GM21447 (cell line): Measurements from ENCODE around the gene PLCB4.

Experiments
- ATAC-seq: cut with Tn5 transposase; IDR thresholded peaks from one replicate; pipeline ENCODE4 v1.9.1; 2021; ENCODE audit not compliant: unreplicated experiment

PLCB4 gene

DNA sequence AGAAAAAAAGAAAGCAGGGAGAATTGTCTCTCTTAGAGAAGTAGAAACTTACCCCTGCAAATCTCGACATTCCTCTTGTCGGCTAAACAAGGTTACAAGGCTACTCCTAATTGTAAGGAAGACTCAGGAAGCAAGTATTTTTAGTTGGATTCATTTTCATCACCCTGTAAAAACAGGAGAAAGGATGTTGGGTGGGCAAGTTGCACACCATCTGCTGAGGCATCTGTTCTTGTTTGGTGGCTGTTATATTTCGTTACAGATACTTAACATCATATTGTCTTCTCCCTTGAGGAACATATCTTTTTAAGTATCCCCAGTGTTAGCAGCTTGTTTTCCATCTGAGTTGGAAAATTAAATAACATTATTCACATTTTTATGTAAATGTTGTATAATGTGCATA lies 187.5 kb downstream of the PLCB4 start:
- no peak for ATAC-seq

DNA sequence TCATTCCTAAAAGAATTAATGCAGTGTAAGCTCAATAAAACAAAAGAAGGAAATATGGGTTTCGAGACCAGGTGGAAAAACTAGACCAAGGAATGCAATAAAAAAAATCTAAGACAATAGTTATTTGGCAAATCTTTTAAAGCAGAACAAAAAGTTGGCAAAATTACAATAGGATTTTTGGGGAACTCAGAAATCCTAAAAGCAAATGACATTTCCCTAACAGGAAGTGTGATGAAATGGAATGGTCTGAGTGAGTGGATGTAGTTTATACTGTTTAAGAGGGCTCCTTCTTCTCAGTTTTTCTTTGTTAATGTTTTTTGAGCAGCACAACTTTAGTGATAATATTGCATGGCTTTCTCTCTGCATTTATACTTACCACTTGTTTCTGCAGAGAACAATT lies 190.0 kb downstream of the PLCB4 start:
- no peak for ATAC-seq

- no peak for ATAC-seq
These were observed 191.1 kb downstream of the PLCB4 start for GRCh38 chr20:9260027-9260426.

GRCh38 chr20:9261781-9262180 lies 192.9 kb downstream of the PLCB4 start:
- ATAC-seq = no peak

GRCh38 chr20:9262653-9263194 lies 193.8 kb downstream of the PLCB4 start:
- no peak for ATAC-seq

- no peak for ATAC-seq
These were observed 200.5 kb downstream of the PLCB4 start for GRCh38 chr20:9269280-9269971.

DNA sequence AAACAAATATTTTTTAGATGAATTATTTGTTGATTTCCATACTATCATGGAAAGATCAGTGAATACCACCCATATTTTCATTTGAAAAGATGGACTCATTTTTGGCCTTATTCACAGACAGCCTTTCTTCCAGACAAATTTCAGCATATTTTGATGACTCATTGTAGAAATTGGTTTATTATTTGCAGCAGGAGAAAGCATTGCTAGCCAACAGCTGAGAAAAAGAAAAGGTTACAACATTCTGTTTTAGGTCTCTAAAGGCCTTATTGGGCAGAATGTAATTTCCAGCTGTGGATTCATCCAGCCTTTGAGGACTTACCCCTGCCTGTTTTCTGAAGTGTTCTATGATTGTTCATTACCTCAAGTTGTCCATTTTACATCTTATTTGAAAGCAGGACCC lies 201.9 kb downstream of the PLCB4 start:
- ATAC-seq = no peak

DNA sequence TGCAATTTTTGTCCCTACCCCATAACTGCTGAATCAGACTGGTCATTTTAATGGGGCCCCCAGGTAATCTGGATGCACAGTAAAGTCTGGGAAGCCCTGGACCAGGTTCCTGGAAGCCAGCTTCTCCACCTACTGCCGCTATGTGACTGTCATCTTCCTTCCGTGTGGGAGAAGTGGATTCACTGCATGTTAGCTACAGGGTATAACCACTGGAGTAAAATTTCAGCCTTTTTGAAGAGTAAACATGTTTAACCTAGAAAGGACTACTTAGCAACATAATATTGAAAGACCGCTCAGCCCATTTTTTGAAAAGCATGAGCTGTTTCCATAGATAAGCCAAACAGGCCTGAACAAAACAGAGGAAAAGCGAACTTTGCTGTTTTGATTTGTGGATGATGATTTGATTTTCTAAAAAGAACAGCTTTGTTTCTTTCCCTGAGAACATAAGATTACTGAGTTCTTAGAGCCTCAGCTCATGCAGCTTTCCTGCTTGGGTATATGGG lies 208.1 kb downstream of the PLCB4 start:
- ATAC-seq = no peak

GRCh38 chr20:9279918-9280401 lies 211.1 kb downstream of the PLCB4 start:
- no peak for ATAC-seq

DNA sequence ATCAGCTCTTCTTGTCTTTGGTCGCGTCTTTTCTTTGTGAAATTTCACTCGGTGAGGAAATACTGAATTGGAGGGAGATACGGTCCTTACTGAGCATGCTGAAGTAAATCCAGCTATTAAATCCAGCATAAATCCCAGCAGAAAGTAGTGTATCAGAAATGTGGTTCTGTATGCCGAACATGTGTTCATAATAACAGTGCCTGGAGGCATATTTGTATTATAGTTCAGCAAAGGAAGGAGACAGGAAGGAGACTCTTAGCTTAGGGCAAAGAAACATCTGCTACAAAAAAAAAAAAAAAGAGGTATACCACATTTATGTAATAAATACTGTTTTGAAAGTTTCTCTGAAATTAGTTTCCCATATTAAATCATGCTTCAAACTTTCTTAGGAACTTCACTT lies 211.8 kb downstream of the PLCB4 start:
- ATAC-seq = no peak

DNA sequence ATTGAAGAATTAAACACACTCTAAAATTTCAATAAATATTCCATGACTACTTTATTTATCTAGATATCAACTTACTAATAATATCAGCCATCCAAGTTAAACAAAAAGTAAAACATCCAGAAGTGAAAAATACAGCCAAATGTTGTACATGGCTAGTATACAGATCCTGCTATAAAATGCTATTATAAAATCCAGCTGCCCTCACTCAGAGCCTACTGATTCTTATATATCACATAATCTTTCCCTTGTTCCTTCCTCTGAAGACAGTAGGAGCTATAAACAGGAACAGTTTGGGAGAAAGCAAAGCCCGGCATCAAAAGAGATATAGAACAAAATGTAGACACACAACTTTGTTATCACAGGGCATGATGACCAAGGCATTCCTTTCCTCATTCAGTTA lies 212.9 kb downstream of the PLCB4 start:
- ATAC-seq = no peak

- no peak for ATAC-seq
These were observed 216.7 kb downstream of the PLCB4 start for GRCh38 chr20:9285617-9286016.

DNA sequence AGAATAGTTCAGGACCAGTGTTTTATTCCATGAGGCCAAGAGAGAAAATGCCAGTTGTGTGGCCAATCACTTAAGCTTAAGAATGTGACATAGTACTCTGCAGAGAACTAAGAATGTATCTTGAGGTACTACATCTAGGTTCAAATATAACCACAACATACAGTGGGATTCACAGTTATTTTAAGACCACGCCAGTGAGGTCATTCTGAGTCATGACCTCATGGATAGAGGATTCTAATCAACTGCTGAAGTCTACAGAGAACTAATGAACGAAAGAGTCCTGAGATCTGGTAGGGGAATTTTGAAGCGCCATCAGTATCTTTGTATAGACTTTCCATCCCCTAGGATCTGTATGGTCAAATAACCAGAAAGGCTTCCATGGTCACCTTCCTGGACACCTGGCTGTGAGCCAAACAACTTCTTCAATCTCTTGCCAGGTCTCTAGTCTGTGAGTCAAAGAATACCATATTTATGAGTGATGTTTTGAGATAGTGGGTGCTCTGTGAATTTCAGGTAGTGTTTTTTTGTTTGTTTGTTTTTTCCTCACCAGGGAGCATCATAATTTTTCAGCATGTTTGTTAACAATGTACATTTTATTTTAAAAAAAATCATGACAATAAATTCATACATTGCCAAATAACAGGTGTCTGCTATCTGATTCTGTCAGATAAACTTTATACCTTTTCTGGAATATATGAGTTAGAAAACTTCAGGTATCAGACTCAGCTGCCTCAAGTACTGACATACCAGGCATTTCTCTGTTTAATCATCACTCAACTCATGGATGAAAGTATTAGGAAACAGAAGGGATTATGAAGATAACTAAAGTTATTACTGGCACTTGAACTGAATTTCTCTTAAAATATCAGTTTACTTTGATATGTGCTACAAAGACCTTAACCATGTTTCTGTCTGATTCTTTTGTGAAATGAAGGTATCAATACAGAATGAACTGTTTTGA lies 217.9 kb downstream of the PLCB4 start:
- ATAC-seq = no peak

DNA sequence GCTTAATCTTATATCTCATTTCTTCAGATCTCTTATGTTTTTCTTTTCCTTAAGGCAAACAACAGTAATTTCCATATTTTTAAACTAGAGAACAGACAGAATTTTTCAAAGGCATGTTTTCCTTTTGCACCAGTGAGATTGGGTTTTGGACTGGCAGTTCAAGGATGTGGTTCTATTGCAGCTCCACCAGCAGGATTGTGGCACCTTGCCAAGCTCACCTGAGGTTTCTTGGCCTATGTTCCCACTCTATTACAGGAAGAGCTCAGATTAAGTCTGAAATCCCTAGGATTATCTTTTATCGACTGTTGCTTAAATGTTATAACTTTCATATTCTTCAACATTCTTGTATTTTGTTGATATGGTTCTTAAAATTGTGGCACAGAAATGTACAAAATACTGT lies 218.9 kb downstream of the PLCB4 start:
- ATAC-seq = no peak

- ATAC-seq = no peak
These were observed 221.4 kb downstream of the PLCB4 start for GRCh38 chr20:9290331-9290730.

DNA sequence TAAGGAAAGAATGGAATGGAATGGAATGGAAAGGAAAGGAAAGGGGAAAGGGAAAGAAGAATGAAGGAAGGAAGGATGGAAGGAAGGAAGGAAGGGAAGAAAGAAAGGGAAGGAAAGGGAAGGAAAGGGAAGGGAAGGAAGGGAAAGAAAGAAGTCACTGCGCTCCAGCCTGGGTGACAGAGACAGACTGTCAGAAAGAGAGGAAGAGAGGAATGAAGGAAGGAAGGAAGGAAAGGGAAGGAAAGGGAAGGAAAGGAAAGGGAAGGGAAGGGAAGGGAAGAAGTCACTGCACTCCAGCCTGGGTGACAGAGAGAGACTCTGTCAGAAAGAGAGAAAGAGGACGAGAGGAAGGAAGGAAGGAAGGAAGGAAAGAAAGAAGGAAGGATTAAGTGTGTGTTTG lies 224.3 kb downstream of the PLCB4 start:
- no peak for ATAC-seq

DNA sequence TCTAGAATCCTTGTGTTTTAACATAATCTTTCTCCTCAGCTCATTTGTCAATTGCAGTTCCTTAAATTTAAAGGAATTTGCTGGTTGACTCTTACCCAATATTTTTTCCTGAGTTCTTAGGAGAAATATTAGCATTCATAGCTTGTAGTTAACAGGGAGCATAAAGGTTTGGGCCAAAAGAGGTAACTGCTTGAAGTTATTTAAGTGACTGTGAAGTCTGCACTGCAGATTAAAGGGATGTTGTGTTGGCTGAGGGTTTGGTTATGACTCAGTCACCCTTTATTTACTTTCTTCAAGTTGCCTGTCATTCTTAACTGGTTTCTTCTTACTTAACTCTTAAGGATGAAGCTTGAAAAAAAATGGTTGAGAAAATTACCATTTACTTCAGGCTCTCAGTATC lies 225.2 kb downstream of the PLCB4 start:
- ATAC-seq = no peak

GRCh38 chr20:9298906-9299305 lies 230.0 kb downstream of the PLCB4 start:
- no peak for ATAC-seq

- no peak for ATAC-seq
These were observed 231.2 kb downstream of the PLCB4 start for GRCh38 chr20:9300080-9300479.

DNA sequence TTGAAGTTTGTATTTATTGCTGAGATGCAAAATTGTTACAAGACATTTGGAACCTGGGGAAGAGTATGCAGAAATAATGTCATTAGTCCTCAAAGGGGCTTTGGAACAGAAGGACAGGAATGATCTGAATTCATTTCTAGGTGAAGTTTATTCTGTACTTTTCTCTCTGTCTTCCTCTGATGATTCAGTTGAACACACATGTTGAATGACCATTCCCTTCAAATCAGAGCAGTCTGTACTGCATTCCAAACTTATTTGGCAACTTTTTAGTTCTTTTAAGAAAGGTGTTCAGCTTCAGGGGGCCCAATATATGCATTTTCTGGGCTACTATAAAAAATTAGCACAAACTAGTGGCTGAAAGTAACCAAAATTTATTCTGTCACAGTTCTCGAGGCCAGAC lies 231.6 kb downstream of the PLCB4 start:
- no peak for ATAC-seq
